Measurements from ENCODE around the gene IKZF4. TPM values are rescaled to one million over a fixed set of nuclear protein-coding genes. Genes with fewer than 3 reads are reported as not detected.

Gene IKZF4
- total and polyA plus RNA-seq, 10 of the 15 experiments (the other 5 are each of a cell fraction or from before 2014, with no cell fraction given) = 0.74 to 5.5 (median 1.1) TPM

DNA sequence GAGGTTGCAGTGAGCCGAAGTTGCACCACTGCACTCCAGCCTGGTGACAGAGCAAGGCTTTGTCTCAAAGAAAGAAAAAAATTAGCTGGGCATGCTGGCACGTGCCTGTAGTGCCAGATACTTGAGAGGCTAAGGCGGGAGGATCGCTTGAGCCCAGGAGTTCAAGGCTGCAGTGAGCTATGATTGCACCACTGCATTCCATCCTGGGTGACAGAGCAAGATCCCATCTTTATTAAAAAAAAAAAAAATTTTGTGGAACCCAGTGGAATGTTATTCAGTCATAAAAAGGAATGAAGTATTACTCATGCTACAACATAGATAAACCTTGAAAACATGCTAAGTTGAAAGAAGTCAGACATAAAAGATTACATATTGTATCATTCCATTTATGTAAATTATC is 50.8 kb downstream of the IKZF4 start:
- ChIA-PET POLR2A (no interaction called here), CTCF (interaction anchor here (0.6 to 0.7 kb wide), 2 partner anchors 11 to 226 kb away, joined by 3 read pairs; no protein-coding TSS in a partner anchor), SMC1A (ENCODE audit: uncharacterized antibody, unreplicated experiment) (interaction anchor here (0.6 kb wide), 1 partner anchor 167 kb away, joined by 3 read pairs; no protein-coding TSS in a partner anchor), RAD21 (ENCODE audit: unreplicated experiment) (no interaction called here)
- ATAC-seq (no peak), FAIRE-seq (no peak), DNase-seq (ENCODE audit: low read depth, low spot score) (no peak)
- no peak overlapping the region for H3K4me3 ChIP-seq
- no peaks in the 10 kb centered on the region for H4K20me1 ChIP-seq (ENCODE audit: control insufficient read depth, insufficient read depth)
- H3K9me3 ChIP-seq (replicated peaks; ENCODE audit: control insufficient read depth, insufficient read depth, low read length) = no peaks in the 10 kb centered on the region
- in situ Hi-C loops (cut with MboI) = no loop called here
- no peaks in the 10 kb centered on the region for H3K79me2 ChIP-seq (ENCODE audit: control insufficient read depth, insufficient read depth, low read length)
- H3K36me3 ChIP-seq (ENCODE audit: control insufficient read depth in 2 of 2, insufficient read depth in 2 of 2, low read length in 1 of 2) = no peaks in the 10 kb centered on the region
- H3K27me3 ChIP-seq (replicated peaks in 1 of 2; ENCODE audit: control insufficient read depth in 2 of 2, insufficient read depth in 2 of 2, low read length in 1 of 2) = no peaks in the 10 kb centered on the region
- no peak overlapping the region for H3K27ac ChIP-seq (ENCODE audit: control insufficient read depth, insufficient read depth)
- WGBS (ENCODE audit: insufficient coverage, insufficient replicate concordance, low lambda C conversion rate, missing lambda C conversion rate) = 81% methylated on average over 4 of the region's 4 CpGs
- H3K4me1 ChIP-seq (ENCODE audit: control insufficient read depth, insufficient read depth, low read length) = no peaks in the 10 kb centered on the region
- no TSS peak for BruUV-seq (replicated peaks)
- TF ChIP-seq SUZ12 (IDR thresholded peaks at IDR 0.05; ENCODE audit: unreplicated experiment) (no peak), DPF2 (IDR thresholded peaks at IDR 0.05) (no peak), SIX5 (IDR thresholded peaks at IDR 0.05; ENCODE audit: low read depth, low read length, severe bottlenecking) (no peak), EED (IDR thresholded peaks at IDR 0.05; ENCODE audit: low read depth) (no peak), BHLHE40 (IDR thresholded peaks at IDR 0.05; ENCODE audit: borderline replicate concordance in 1 of 2, low read depth in 2 of 2, low read length in 1 of 2) (no peak), YBX1 (IDR thresholded peaks at IDR 0.05) (no peak)
- TF ChIP-seq, protein P1, sequence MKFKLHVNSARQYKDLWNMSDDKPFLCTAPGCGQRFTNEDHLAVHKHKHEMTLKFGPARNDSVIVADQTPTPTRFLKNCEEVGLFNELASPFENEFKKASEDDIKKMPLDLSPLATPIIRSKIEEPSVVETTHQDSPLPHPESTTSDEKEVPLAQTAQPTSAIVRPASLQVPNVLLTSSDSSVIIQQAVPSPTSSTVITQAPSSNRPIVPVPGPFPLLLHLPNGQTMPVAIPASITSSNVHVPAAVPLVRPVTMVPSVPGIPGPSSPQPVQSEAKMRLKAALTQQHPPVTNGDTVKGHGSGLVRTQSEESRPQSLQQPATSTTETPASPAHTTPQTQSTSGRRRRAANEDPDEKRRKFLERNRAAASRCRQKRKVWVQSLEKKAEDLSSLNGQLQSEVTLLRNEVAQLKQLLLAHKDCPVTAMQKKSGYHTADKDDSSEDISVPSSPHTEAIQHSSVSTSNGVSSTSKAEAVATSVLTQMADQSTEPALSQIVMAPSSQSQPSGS (IDR thresholded peaks at IDR 0.05; ENCODE audit: low read length) = no peak
- H3K9ac ChIP-seq (ENCODE audit: control insufficient read depth, insufficient read depth, low read length) = no peak overlapping the region
- no peak overlapping the region for H3K4me2 ChIP-seq (ENCODE audit: control insufficient read depth, insufficient read depth)
- no peak overlapping the region for H2AFZ ChIP-seq (ENCODE audit: control insufficient read depth, low read depth, low read length)
- intact Hi-C loops (cut with micrococcal nuclease; ENCODE audit: unreplicated experiment) = no loop called here

DNA sequence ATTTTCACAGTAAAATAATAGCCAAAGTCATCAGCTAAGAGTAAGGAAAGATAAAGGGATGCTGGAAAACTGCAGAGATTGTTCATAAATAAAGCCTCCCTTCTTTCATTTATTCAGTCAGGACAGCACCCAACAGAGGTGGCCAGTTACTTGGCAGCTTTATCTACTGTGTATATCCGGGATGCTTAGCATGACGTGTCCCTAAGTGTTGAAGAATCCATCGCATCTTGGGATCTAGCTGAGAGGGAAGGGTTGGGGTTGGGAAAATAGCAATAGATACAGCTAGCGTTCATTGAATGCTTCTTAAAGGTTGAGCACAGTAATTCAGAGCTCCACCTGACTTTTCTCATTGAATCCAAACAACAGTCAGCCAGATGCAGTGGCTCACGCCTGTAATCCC is 53.6 kb downstream of the IKZF4 start:
- peaks cover 0 to 3% of the 10 kb centered on the region in 2 experiments; a peak in 2 of 4 replicates for H3K27me3 ChIP-seq (replicated peaks in 1 of 2; ENCODE audit: control insufficient read depth in 2 of 2, insufficient read depth in 2 of 2, low read length in 1 of 2)
- TF ChIP-seq YY1 (IDR thresholded peaks at IDR 0.05; ENCODE audit: low read depth, low read length) = no peak
- no peak for TF ChIP-seq SMC3 (IDR thresholded peaks at IDR 0.05; ENCODE audit: borderline replicate concordance, low read length)
- no peak for TF ChIP-seq ZNF622 (IDR thresholded peaks at IDR 0.05)
- no peak for TF ChIP-seq PAX5 (IDR thresholded peaks at IDR 0.05; ENCODE audit: borderline replicate concordance, low read depth, low read length)
- TF ChIP-seq NR2C2 (IDR thresholded peaks at IDR 0.05; ENCODE audit: borderline replicate concordance, control insufficient read depth, insufficient read length, low read depth) = no peak
- TF ChIP-seq, protein P2, sequence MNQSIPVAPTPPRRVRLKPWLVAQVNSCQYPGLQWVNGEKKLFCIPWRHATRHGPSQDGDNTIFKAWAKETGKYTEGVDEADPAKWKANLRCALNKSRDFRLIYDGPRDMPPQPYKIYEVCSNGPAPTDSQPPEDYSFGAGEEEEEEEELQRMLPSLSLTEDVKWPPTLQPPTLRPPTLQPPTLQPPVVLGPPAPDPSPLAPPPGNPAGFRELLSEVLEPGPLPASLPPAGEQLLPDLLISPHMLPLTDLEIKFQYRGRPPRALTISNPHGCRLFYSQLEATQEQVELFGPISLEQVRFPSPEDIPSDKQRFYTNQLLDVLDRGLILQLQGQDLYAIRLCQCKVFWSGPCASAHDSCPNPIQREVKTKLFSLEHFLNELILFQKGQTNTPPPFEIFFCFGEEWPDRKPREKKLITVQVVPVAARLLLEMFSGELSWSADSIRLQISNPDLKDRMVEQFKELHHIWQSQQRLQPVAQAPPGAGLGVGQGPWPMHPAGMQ (IDR thresholded peaks at IDR 0.05; ENCODE audit: borderline replicate concordance) = no peak
- RAD21 ChIA-PET (ENCODE audit: unreplicated experiment) = no interaction called here
- intact Hi-C loops (cut with micrococcal nuclease; ENCODE audit: unreplicated experiment) = no loop called here
- no peak overlapping the region for H3K4me3 ChIP-seq
- no TSS peak for BruUV-seq (replicated peaks)
- H3K79me2 ChIP-seq (ENCODE audit: control insufficient read depth, insufficient read depth, low read length) = no peaks in the 10 kb centered on the region
- H2AFZ ChIP-seq (ENCODE audit: control insufficient read depth, low read depth, low read length) = no peak overlapping the region
- no peak overlapping the region for H3K4me2 ChIP-seq (ENCODE audit: control insufficient read depth, insufficient read depth)
- H3K27ac ChIP-seq (ENCODE audit: control insufficient read depth, insufficient read depth) = no peak overlapping the region
- DNase-seq (ENCODE audit: low read depth, low spot score) (no peak), ATAC-seq (no peak), FAIRE-seq (no peak)
- no peaks in the 10 kb centered on the region for H3K4me1 ChIP-seq (ENCODE audit: control insufficient read depth, insufficient read depth, low read length)
- no peaks in the 10 kb centered on the region for H3K36me3 ChIP-seq (ENCODE audit: control insufficient read depth in 2 of 2, insufficient read depth in 2 of 2, low read length in 1 of 2)
- H4K20me1 ChIP-seq (ENCODE audit: control insufficient read depth, insufficient read depth) = no peaks in the 10 kb centered on the region
- SMC1A ChIA-PET (ENCODE audit: uncharacterized antibody, unreplicated experiment) = no interaction called here
- CTCF ChIA-PET = no interaction called here
- no peaks in the 10 kb centered on the region for H3K9me3 ChIP-seq (replicated peaks; ENCODE audit: control insufficient read depth, insufficient read depth, low read length)
- H3K9ac ChIP-seq (ENCODE audit: control insufficient read depth, insufficient read depth, low read length) = no peak overlapping the region
- POLR2A ChIA-PET = interaction anchor here (0.5 kb wide), 1 partner anchor 30 kb away, joined by 3 read pairs; no protein-coding TSS in a partner anchor
- in situ Hi-C loops (cut with MboI) = no loop called here
- 48% methylated on average over 5 of the region's 5 CpGs for WGBS (ENCODE audit: insufficient coverage, insufficient replicate concordance, low lambda C conversion rate, missing lambda C conversion rate)

Measured in GM12878 (cell line).